ENCODE data around the gene SHE.

Gene SHE

GRCh38 chr1:154442006-154442740 lies 60.0 kb downstream of the SHE start:
- peak; percentile 90 for DNase-seq

GRCh38 chr1:154441241-154441888 lies 60.8 kb downstream of the SHE start:
- no peak for DNase-seq

GRCh38 chr1:154440036-154440804 lies 62.0 kb downstream of the SHE start:
- DNase-seq, result no peak

- DNase-seq, result no peak
Measured at GRCh38 chr1:154436433-154436832, 65.8 kb downstream of the SHE start.

GRCh38 chr1:154435599-154436200 lies 66.5 kb downstream of the SHE start:
- no peak for DNase-seq

- DNase-seq, result no peak
Measured at GRCh38 chr1:154434346-154435085, 67.7 kb downstream of the SHE start.

- DNase-seq, result no peak
Measured at GRCh38 chr1:154433161-154433764, 68.9 kb downstream of the SHE start.

GRCh38 chr1:154431586-154432373 lies 70.4 kb downstream of the SHE start:
- DNase-seq, result peak; percentile 99

- DNase-seq, result no peak
Measured at GRCh38 chr1:154430903-154431302, 71.3 kb downstream of the SHE start.

- DNase-seq, result no peak
Measured at GRCh38 chr1:154429841-154430611, 72.2 kb downstream of the SHE start.
